ENCODE measurements around the gene TRIM33. TPM values are rescaled to one million over a fixed set of nuclear protein-coding genes. Genes with fewer than 3 reads are reported as not detected.

Gene TRIM33
- total RNA-seq, 1 experiment from 2014 or later = 41.2 TPM

GRCh38 chr1:114496089-114496488 is 14.9 kb downstream of the TRIM33 start:
- Histone ChIP-seq H3K4me3 (replicated peaks in 1 of 2; ENCODE audit: low read depth in 1 of 2, low read length in 2 of 2) (no peak overlapping the region), H4K20me1 (ENCODE audit: insufficient read depth) (no peaks in the 10 kb centered on the region; the same call in 1 of the 2 replicates), H3K36me3 (ENCODE audit: control insufficient read depth in 1 of 2, insufficient read depth in 2 of 2, low read length in 2 of 2) (no peaks in the 10 kb centered on the region; a peak in 1 of 4 replicates), H3K9me3 (ENCODE audit: control insufficient read depth in 1 of 2, insufficient read depth in 1 of 2, low read depth in 1 of 2, low read length in 2 of 2) (no peaks in the 10 kb centered on the region), H3K4me2 (ENCODE audit: low read length) (no peak overlapping the region), H3K9me2 (ENCODE audit: insufficient read depth) (no peaks in the 10 kb centered on the region), H3K9ac (ENCODE audit: low read length) (no peak overlapping the region), H2AFZ (ENCODE audit: low read depth, low read length, poor library complexity, severe bottlenecking) (no peak overlapping the region), H3K27me3 (ENCODE audit: insufficient read depth, low read length) (no peaks in the 10 kb centered on the region), H3K79me2 (ENCODE audit: insufficient read depth, low read length) (peaks cover 98% of the 10 kb centered on the region), H3K4me1 (ENCODE audit: control insufficient read depth in 1 of 2, insufficient read depth in 2 of 2, low read length in 2 of 2) (no peaks in the 10 kb centered on the region), H3K27ac (ENCODE audit: low read depth, low read length) (no peak overlapping the region)
- ATAC-seq (no peak), DNase-seq (ENCODE audit: low read depth, low spot score) (no peak)
- no peak for TF ChIP-seq JUND (IDR thresholded peaks at IDR 0.05)
- TF ChIP-seq POLR2AphosphoS5 (IDR thresholded peaks at IDR 0.05; ENCODE audit: low read depth, low read length) = no peak
- no peak for TF ChIP-seq EGR1 (IDR thresholded peaks at IDR 0.05; ENCODE audit: low read depth)
- no peak for TF ChIP-seq SIN3A (IDR thresholded peaks at IDR 0.05; ENCODE audit: low read depth)
- no peak for TF ChIP-seq ZBTB33 (IDR thresholded peaks at IDR 0.05; ENCODE audit: extremely low read depth, insufficient replicate concordance, low read length)
- TF ChIP-seq CEBPB (IDR thresholded peaks at IDR 0.05; ENCODE audit: low read depth) = no peak
- no peak for TF ChIP-seq FOSL1 (IDR thresholded peaks at IDR 0.05; ENCODE audit: low read depth)
- TF ChIP-seq MAX (IDR thresholded peaks at IDR 0.05) = no peak
- TF ChIP-seq REST (IDR thresholded peaks at IDR 0.05; ENCODE audit: low read depth) = no peak
- no peak for TF ChIP-seq POLR2A (IDR thresholded peaks at IDR 0.05; ENCODE audit: borderline replicate concordance, extremely low read depth, insufficient read depth, insufficient read length)
- TF ChIP-seq, protein P1, sequence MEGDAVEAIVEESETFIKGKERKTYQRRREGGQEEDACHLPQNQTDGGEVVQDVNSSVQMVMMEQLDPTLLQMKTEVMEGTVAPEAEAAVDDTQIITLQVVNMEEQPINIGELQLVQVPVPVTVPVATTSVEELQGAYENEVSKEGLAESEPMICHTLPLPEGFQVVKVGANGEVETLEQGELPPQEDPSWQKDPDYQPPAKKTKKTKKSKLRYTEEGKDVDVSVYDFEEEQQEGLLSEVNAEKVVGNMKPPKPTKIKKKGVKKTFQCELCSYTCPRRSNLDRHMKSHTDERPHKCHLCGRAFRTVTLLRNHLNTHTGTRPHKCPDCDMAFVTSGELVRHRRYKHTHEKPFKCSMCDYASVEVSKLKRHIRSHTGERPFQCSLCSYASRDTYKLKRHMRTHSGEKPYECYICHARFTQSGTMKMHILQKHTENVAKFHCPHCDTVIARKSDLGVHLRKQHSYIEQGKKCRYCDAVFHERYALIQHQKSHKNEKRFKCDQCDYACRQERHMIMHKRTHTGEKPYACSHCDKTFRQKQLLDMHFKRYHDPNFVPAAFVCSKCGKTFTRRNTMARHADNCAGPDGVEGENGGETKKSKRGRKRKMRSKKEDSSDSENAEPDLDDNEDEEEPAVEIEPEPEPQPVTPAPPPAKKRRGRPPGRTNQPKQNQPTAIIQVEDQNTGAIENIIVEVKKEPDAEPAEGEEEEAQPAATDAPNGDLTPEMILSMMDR (IDR thresholded peaks at IDR 0.05 in 2 of 3, conservative IDR thresholded peaks at IDR 0.05 in 1 of 3; ENCODE audit: borderline replicate concordance in 1 of 3, insufficient read depth in 1 of 3, low read depth in 2 of 3, low read length in 2 of 3) = no peak
- TF ChIP-seq EZH2phosphoT487 (IDR thresholded peaks at IDR 0.05; ENCODE audit: borderline replicate concordance) = no peak
- TF ChIP-seq ZNF274 (IDR thresholded peaks at IDR 0.05; ENCODE audit: low read depth, low read length) = no peak
- TF ChIP-seq YY1 (IDR thresholded peaks at IDR 0.05; ENCODE audit: extremely low read depth, insufficient replicate concordance, low read depth, low read length) = no peak
- TF ChIP-seq TCF7L2 (IDR thresholded peaks at IDR 0.05; ENCODE audit: borderline replicate concordance, extremely low read depth, insufficient read depth, insufficient read length) = no peak
- TF ChIP-seq SRF (IDR thresholded peaks at IDR 0.05; ENCODE audit: low read depth) = no peak
- no peak for TF ChIP-seq SP1 (IDR thresholded peaks at IDR 0.05; ENCODE audit: low read depth)
- ChIA-PET CTCF (no interaction called here), POLR2A (no interaction called here), RAD21 (ENCODE audit: low non-redundant PET in 1 of 2, low total read pairs in 2 of 2, uncharacterized antibody in 2 of 2, unreplicated experiment in 2 of 2) (no interaction called here)
- intact Hi-C loops (cut with micrococcal nuclease) = no loop called here
- BruUV-seq (replicated peaks) = no TSS peak
